ENCODE measurements around the gene SLC25A3. TPM values are rescaled to one million over a fixed set of nuclear protein-coding genes. Genes with fewer than 3 reads are reported as not detected.

The SLC25A3 gene
- total RNA-seq, 1 donor from 2014 or later: 281 TPM

DNA sequence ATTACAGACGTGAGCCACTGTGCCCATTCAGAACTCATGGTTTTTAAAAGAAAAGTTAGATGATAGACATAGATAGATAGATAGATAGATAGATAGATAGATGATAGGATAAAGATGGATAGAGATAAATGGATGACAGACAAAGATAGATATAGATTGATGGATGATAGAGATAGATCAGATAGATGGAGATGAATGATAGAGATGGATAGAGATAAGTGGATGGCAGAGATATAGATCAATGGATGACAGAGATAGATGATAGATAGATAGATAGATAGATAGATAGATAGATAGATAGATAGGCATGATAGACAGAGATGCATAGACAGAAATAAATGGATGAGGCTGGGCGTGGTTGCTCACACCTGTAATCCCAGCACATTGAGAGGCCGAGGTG, 13.7 kb upstream of the SLC25A3 start:
- DNase-seq (ENCODE audit: extremely low spot score in 2 of 2): no peak
- intact Hi-C loops (cut with DNase I): no loop called here

DNA sequence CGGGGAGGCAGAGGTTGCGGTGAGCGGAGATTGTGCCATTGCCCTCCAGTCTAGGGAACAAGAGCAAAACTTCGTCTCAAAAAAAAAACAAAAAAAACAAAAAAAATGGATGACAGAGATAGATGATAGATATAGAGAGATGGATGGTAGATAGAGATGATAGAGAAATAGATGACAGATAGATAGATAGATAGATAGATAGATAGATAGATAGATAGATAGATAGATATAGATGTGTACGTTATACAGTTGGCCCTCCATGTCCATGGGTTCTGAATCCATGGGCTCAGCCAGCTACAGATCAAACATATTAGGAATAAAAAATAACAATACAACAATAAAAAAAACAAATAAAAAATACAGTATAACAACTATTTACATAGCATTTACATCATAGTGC, 12.8 kb upstream of the SLC25A3 start:
- no peak for TF ChIP-seq POLR2A (IDR thresholded peaks at IDR 0.05)
- no peak for TF ChIP-seq POLR2AphosphoS5 (IDR thresholded peaks at IDR 0.05; ENCODE audit: insufficient read depth in 1 of 2, low read depth in 1 of 2)
- TF ChIP-seq, protein P1, sequence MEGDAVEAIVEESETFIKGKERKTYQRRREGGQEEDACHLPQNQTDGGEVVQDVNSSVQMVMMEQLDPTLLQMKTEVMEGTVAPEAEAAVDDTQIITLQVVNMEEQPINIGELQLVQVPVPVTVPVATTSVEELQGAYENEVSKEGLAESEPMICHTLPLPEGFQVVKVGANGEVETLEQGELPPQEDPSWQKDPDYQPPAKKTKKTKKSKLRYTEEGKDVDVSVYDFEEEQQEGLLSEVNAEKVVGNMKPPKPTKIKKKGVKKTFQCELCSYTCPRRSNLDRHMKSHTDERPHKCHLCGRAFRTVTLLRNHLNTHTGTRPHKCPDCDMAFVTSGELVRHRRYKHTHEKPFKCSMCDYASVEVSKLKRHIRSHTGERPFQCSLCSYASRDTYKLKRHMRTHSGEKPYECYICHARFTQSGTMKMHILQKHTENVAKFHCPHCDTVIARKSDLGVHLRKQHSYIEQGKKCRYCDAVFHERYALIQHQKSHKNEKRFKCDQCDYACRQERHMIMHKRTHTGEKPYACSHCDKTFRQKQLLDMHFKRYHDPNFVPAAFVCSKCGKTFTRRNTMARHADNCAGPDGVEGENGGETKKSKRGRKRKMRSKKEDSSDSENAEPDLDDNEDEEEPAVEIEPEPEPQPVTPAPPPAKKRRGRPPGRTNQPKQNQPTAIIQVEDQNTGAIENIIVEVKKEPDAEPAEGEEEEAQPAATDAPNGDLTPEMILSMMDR (IDR thresholded peaks at IDR 0.05): no peak
- Histone ChIP-seq H3K27me3 (no peaks in the 10 kb centered on the region), H3K27ac (no peak overlapping the region), H3K9me3 (no peaks in the 10 kb centered on the region), H3K36me3 (no peaks in the 10 kb centered on the region), H3K4me1 (no peaks in the 10 kb centered on the region), H3K4me3 (no peak overlapping the region)
- DNase-seq (ENCODE audit: extremely low spot score in 2 of 2): no peak
- intact Hi-C loops (cut with DNase I): no loop called here

More for the DNA sequence above, 13.7 kb upstream of the SLC25A3 start:
- no peaks in the 10 kb centered on the region for H3K36me3 ChIP-seq
- H3K4me1 ChIP-seq: no peaks in the 10 kb centered on the region
- H3K4me3 ChIP-seq: no peak overlapping the region
- H3K27me3 ChIP-seq: no peaks in the 10 kb centered on the region
- no peaks in the 10 kb centered on the region for H3K9me3 ChIP-seq
- TF ChIP-seq POLR2A (IDR thresholded peaks at IDR 0.05) (no peak), POLR2AphosphoS5 (IDR thresholded peaks at IDR 0.05; ENCODE audit: insufficient read depth in 1 of 2, low read depth in 1 of 2) (no peak)
- TF ChIP-seq, protein P1 (IDR thresholded peaks at IDR 0.05): no peak
- no peak overlapping the region for H3K27ac ChIP-seq

DNA sequence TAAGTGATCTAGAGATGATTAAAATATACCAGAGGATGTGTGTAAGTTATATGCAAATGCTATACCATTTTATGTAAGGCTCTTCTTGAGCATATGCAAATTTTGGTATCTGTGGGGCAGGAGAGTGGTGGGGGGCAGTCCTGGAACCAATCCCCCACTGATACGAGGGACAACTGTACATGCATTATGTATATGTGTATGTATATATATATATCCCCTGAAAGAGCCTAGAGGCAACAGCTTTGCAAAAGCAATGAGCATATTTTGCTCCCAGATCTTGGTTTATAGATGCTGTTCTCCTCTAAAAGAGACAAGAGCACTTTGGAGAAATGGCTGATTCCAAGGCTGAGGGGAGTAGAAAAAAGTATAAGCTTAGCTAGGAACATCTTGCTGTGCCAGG, 12.4 kb upstream of the SLC25A3 start:
- intact Hi-C loops (cut with DNase I): no loop called here
- no peaks in the 10 kb centered on the region for H3K27me3 ChIP-seq

DNA sequence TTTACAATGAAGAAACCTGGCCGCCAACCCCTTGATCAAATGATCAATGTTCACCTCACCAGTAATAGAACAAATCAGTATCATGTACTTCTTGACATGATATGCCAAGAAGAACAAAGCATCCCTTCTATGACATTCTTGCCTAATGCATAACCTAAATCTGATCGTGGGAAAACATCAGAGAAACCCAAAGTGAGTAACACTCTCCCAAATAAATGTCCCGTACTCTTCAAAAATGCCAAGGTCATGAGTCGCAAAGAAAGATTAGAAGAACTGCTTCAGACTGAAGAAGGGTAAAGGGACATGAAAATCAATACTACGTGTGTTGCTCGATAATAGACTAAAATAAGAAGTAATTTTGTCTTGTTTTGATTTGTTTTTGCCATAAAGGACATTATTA, 11.4 kb upstream of the SLC25A3 start:
- DNase-seq (ENCODE audit: extremely low spot score in 2 of 2): no peak
- no peaks in the 10 kb centered on the region for H3K36me3 ChIP-seq
- H3K4me1 ChIP-seq: no peaks in the 10 kb centered on the region
- no peak overlapping the region for H3K4me3 ChIP-seq
- TF ChIP-seq, protein P1 (IDR thresholded peaks at IDR 0.05): no peak
- no peak for TF ChIP-seq POLR2A (IDR thresholded peaks at IDR 0.05)
- TF ChIP-seq POLR2AphosphoS5 (IDR thresholded peaks at IDR 0.05; ENCODE audit: insufficient read depth in 1 of 2, low read depth in 1 of 2): no peak
- intact Hi-C loops (cut with DNase I): no loop called here
- H3K27me3 ChIP-seq: no peaks in the 10 kb centered on the region
- H3K9me3 ChIP-seq: no peaks in the 10 kb centered on the region
- H3K27ac ChIP-seq: no peak overlapping the region

More for the DNA sequence above, 12.4 kb upstream of the SLC25A3 start:
- TF ChIP-seq POLR2A (IDR thresholded peaks at IDR 0.05) (no peak), POLR2AphosphoS5 (IDR thresholded peaks at IDR 0.05; ENCODE audit: insufficient read depth in 1 of 2, low read depth in 1 of 2) (no peak)
- TF ChIP-seq, protein P1 (IDR thresholded peaks at IDR 0.05): no peak
- H3K27ac ChIP-seq: no peak overlapping the region
- no peaks in the 10 kb centered on the region for H3K9me3 ChIP-seq
- H3K4me3 ChIP-seq: no peak overlapping the region
- DNase-seq (ENCODE audit: extremely low spot score in 2 of 2): no peak
- no peaks in the 10 kb centered on the region for H3K36me3 ChIP-seq
- no peaks in the 10 kb centered on the region for H3K4me1 ChIP-seq

DNA sequence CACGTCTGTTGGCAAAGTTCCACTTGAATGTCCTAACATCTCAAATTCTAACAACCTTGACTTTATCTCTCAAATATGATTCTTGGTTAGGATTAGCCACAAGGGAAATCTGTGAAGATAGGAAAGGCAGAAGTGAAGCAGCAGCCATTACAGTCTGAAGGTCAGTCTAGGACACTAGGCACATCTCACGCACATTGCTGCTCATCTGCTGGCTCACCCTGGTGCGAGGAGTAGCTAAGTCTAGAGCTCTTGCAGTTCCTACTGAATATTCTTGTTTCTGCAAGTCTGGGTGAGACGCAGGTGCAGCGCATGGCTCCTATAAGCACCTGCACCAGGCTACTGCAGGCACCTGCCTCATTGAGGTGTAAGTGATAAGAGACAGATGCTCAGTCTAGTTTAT, 6.4 kb upstream of the SLC25A3 start:
- Histone ChIP-seq H3K27ac (no peak overlapping the region), H3K9me3 (no peaks in the 10 kb centered on the region), H3K36me3 (no peaks in the 10 kb centered on the region), H3K4me1 (no peaks in the 10 kb centered on the region), H3K4me3 (no peak overlapping the region), H3K27me3 (no peaks in the 10 kb centered on the region)
- no peak for TF ChIP-seq POLR2A (IDR thresholded peaks at IDR 0.05)
- TF ChIP-seq, protein P1 (IDR thresholded peaks at IDR 0.05): no peak
- TF ChIP-seq POLR2AphosphoS5 (IDR thresholded peaks at IDR 0.05; ENCODE audit: insufficient read depth in 1 of 2, low read depth in 1 of 2): no peak
- intact Hi-C loops (cut with DNase I): no loop called here
- no peak for DNase-seq (ENCODE audit: extremely low spot score in 2 of 2)
